HepG2 (cell line): Measurements from ENCODE around the gene NCOA7. TPM values are rescaled to one million over a fixed set of nuclear protein-coding genes. Genes with fewer than 3 reads are reported as not detected.

ENCODE experiments used
- BCL3 ChIP-seq: sonication (generic); formaldehyde crosslinking; IDR thresholded peaks from 2 replicates; pipeline ENCODE4 v1.5.1; 2020; ENCODE audit warnings: mild to moderate bottlenecking, missing genetic modification reagents, moderate library complexity
- CCDC6 ChIP-seq: sonication (generic); formaldehyde crosslinking; IDR thresholded peaks from 2 replicates; pipeline ENCODE4 v1.8.1; 2022; ENCODE audit warnings: mild to moderate bottlenecking, missing genetic modification reagents, moderate library complexity
- DBP ChIP-seq: sonication (generic); formaldehyde crosslinking; IDR thresholded peaks from 2 replicates; pipeline ENCODE4 v1.4.0; 2020; ENCODE audit warnings: missing genetic modification reagents; ENCODE audit errors: not compliant biosample characterization
- DNMT3B ChIP-seq: conservative IDR thresholded peaks from 2 replicates; pipeline ENCODE4 v1.6.1; 2016; ENCODE audit warnings: missing biosample characterization, control low read depth
- ERF ChIP-seq: IDR thresholded peaks from 2 replicates; pipeline ENCODE4 v1.6.1; 2018; ENCODE audit warnings: missing biosample characterization, missing genetic modification reagents
- FOXC1 ChIP-seq: sonication (generic); formaldehyde crosslinking; IDR thresholded peaks from 2 replicates; pipeline ENCODE4 v1.8.0; 2022; ENCODE audit warnings: mild to moderate bottlenecking, missing genetic modification reagents, borderline replicate concordance
- GZF1 ChIP-seq: sonication (generic); formaldehyde crosslinking; IDR thresholded peaks from 2 replicates; pipeline ENCODE4 v1.5.1; 2020; ENCODE audit warnings: mild to moderate bottlenecking, missing genetic modification reagents
- MEIS1 ChIP-seq: sonication (generic); formaldehyde crosslinking; IDR thresholded peaks from 2 replicates; pipeline ENCODE4 v1.9.0; 2021; ENCODE audit warnings: mild to moderate bottlenecking, missing genetic modification reagents, moderate library complexity, borderline replicate concordance
- MXD1 ChIP-seq: sonication (generic); formaldehyde crosslinking; IDR thresholded peaks from 2 replicates; pipeline ENCODE4 v1.4.0; 2020; ENCODE audit warnings: mild to moderate bottlenecking, missing genetic modification reagents
- RBM39 ChIP-seq: fragments of 200-400 bp; formaldehyde crosslinking; IDR thresholded peaks from one replicate; pipeline ENCODE4 v1.6.1; 2018; ENCODE audit warnings: antibody characterized with exemption, mild to moderate bottlenecking, low read depth, low read length; ENCODE audit not compliant: poor library complexity, severe bottlenecking
- SALL2 ChIP-seq: sonication (generic); formaldehyde crosslinking; IDR thresholded peaks from 2 replicates; pipeline ENCODE4 v1.8.1; 2023; ENCODE audit warnings: mild to moderate bottlenecking, missing genetic modification reagents, inconsistent platforms
- TEF ChIP-seq: sonication (generic); formaldehyde crosslinking; IDR thresholded peaks from 2 replicates; pipeline ENCODE4 v1.5.0; 2020; ENCODE audit warnings: missing genetic modification reagents
- TGIF2 ChIP-seq: IDR thresholded peaks from 2 replicates; pipeline ENCODE4 v1.6.1; 2016; ENCODE audit warnings: control low read depth, missing compliant biosample characterization
- ZNF224 ChIP-seq: sonication (generic); formaldehyde crosslinking; IDR thresholded peaks from 2 replicates; pipeline ENCODE4 v1.5.0; 2020; ENCODE audit warnings: mild to moderate bottlenecking, missing genetic modification reagents
- ZNF574 ChIP-seq: sonication (generic); formaldehyde crosslinking; IDR thresholded peaks from 2 replicates; pipeline ENCODE4 v1.4.0; 2020; ENCODE audit warnings: missing genetic modification reagents
- ZNF605 ChIP-seq: sonication (generic); formaldehyde crosslinking; IDR thresholded peaks from 2 replicates; pipeline ENCODE4 v1.8.0; 2022; ENCODE audit warnings: mild to moderate bottlenecking, missing genetic modification reagents
- ZNF607 ChIP-seq: sonication (generic); formaldehyde crosslinking; IDR thresholded peaks from 2 replicates; pipeline ENCODE4 v1.5.1; 2020; ENCODE audit warnings: missing genetic modification reagents, mild to moderate bottlenecking, borderline replicate concordance
- ZNF841 ChIP-seq: sonication (generic); formaldehyde crosslinking; IDR thresholded peaks from 2 replicates; pipeline ENCODE4 v1.8.1; 2023; ENCODE audit warnings: missing genetic modification reagents, borderline replicate concordance
- ZSCAN30 ChIP-seq: sonication (generic); formaldehyde crosslinking; IDR thresholded peaks from 2 replicates; pipeline ENCODE4 v1.5.0; 2020; ENCODE audit warnings: mild to moderate bottlenecking, missing genetic modification reagents
- polyA plus RNA-seq, 8 experiments: library from polyadenylated mRNA; depleted of rRNA in 3 of 8; stranded (reverse) in 7 of 8; unstranded in 1 of 8; fragments of >200 nt; fragmentation: Illumina TruSeq in 4 of 8; extraction: Trizol in 4 of 8; gene quantifications; 2 replicates each; pipeline versions ENCODE4 v1.2.1 to v1.2.3, GENCODE V29; 2011 to 2016; ENCODE audit warnings: low read depth in 4 of 8, missing spikeins in 1 of 8, mixed read lengths in 1 of 8; ENCODE audit not compliant: insufficient read depth in 1 of 8
- total RNA-seq, 5 experiments: library from RNA; depleted of rRNA; stranded (reverse); fragments of >200 nt; fragmentation: Illumina TruSeq; extraction: Trizol; gene quantifications; 2 replicates each; pipeline ENCODE4 v1.2.3, GENCODE V29; 2016; ENCODE audit warnings: low read depth in 1 of 5
- TF ChIP-seq, protein P1 (sequence below): sonication (generic); formaldehyde crosslinking; IDR thresholded peaks from 2 replicates; pipeline ENCODE4 v1.9.0; 2021; ENCODE audit warnings: missing genetic modification reagents, borderline replicate concordance
- TF ChIP-seq, protein P2 (sequence below): IDR thresholded peaks from 2 replicates; pipeline ENCODE4 v1.6.1; 2012; ENCODE audit warnings: inconsistent platforms

Gene NCOA7
- total and polyA plus RNA-seq, 2 of the 13 experiments (the other 11 are each of a cell fraction or from before 2014, with no cell fraction given): 13.6 to 20.8 TPM

- TF ChIP-seq, protein P1, sequence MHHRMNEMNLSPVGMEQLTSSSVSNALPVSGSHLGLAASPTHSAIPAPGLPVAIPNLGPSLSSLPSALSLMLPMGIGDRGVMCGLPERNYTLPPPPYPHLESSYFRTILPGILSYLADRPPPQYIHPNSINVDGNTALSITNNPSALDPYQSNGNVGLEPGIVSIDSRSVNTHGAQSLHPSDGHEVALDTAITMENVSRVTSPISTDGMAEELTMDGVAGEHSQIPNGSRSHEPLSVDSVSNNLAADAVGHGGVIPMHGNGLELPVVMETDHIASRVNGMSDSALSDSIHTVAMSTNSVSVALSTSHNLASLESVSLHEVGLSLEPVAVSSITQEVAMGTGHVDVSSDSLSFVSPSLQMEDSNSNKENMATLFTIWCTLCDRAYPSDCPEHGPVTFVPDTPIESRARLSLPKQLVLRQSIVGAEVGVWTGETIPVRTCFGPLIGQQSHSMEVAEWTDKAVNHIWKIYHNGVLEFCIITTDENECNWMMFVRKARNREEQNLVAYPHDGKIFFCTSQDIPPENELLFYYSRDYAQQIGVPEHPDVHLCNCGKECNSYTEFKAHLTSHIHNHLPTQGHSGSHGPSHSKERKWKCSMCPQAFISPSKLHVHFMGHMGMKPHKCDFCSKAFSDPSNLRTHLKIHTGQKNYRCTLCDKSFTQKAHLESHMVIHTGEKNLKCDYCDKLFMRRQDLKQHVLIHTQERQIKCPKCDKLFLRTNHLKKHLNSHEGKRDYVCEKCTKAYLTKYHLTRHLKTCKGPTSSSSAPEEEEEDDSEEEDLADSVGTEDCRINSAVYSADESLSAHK: peak; percentile 52; the same call in 1 of the 2 replicates
- TF ChIP-seq TEF (CRISPR knock-in tag) (no peak), ZNF224 (no peak), TGIF2 (CRISPR knock-in tag) (no peak), ERF (CRISPR knock-in tag) (no peak), FOXC1 (CRISPR knock-in tag) (no peak), GZF1 (CRISPR knock-in tag) (peak; percentile 64; the same call in 1 of the 2 replicates), DNMT3B (peak; percentile 55; the same call in 1 of the 2 replicates), CCDC6 (CRISPR knock-in tag) (no peak), ZNF605 (CRISPR knock-in tag) (peak; percentile 88), DBP (CRISPR knock-in tag) (no peak), MEIS1 (no peak), SALL2 (CRISPR knock-in tag) (no peak; the same call in 1 of the 2 replicates), ZNF841 (CRISPR knock-in tag) (no peak), MXD1 (CRISPR knock-in tag) (no peak), ZNF607 (CRISPR knock-in tag) (no peak), ZSCAN30 (CRISPR knock-in tag) (no peak), ZNF574 (CRISPR knock-in tag) (no peak), RBM39 (no peak), BCL3 (CRISPR knock-in tag) (no peak; the same call in 1 of the 2 replicates)
- TF ChIP-seq, protein P2, sequence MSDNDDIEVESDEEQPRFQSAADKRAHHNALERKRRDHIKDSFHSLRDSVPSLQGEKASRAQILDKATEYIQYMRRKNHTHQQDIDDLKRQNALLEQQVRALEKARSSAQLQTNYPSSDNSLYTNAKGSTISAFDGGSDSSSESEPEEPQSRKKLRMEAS: no peak
These were observed 525 bp downstream of the NCOA7 start (continued) for GRCh38 chr6:125791151-125791819.
